ENCODE data around the gene KIR3DL2.
"Not testable (repeated sequence)": the region's sequence is repeated elsewhere in the genome, so short reads cannot be mapped to it uniquely, and the experiment has no call there.

The KIR3DL2 gene

DNA sequence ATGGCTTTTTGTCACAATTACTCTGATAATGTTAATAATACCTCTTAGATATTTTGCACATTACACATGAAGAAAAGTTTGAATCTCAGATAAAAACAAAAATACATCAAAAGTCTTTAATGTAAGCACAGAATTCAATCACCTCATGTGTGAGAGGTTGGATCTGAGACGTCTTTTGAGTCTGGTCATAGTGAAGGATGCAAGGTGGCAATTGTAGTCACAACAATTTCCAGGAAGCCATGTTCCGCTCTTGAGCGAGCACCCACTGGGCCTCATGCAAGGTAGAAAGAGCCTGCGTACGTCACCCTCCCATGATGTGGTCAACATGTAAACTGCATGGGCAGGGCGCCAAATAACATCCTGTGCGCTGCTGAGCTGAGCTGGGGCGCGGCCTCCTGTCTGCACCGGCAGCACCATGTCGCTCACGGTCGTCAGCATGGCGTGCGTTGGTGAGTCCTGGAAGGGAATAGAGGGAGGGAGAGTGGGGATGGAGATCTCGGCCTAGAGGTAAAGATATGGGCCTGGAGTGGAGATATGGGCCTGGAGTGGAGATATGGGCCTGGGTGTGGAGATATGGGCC lies at the start of gene KIR3DL2:
KIR3DL2 (plus strand) TSS at position 383 of the 580 bp plus-strand sequence; CDS start at position 416, 33 bp downstream.
- peak; percentile 26 for DNase-seq

DNA sequence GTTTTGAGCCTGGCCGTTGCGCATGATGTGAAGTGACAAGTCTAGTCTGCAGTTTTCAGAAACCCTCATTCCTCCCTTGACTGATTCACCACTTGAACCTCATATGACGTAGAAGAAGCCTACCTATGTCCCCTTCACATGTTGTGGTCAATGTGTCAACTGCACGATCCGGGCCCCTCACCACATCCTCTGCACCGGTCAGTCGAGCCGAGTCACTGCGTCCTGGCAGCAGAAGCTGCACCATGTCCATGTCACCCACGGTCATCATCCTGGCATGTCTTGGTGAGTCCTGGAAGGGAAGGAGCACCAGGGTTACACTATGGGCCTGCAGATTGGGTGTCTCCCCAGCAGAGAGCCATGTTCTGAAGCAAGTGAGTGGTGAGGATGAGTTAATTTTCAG lies 46.8 kb upstream of the KIR3DL2 start, which contains the start of gene KIR2DL4:
KIR2DL4 (plus strand) TSS at position 201 of the 400 bp plus-strand sequence; CDS start at position 243, 42 bp downstream.
- DNase-seq, result peak; percentile 41

DNA sequence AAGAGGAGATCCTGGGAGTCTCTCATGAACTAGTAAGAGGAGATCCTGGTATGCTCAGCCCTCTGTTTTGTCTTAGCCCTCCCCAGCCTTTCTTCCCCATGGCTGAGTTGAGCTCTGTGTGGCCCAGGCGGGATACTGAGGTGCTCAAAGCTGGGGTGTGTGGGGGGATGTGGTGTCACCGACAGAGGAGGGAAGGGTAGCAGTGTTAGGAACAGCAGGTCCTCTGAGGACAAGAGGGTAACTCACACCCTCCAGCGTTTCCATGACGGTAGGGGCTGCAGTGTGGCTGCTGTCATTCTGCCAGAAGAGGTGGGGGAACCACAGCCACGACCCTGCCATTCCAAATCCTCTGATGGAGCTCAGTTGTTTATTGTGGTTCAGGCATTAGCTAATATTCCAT lies 46.1 kb upstream of the KIR3DL2 start:
- no peak for DNase-seq

DNA sequence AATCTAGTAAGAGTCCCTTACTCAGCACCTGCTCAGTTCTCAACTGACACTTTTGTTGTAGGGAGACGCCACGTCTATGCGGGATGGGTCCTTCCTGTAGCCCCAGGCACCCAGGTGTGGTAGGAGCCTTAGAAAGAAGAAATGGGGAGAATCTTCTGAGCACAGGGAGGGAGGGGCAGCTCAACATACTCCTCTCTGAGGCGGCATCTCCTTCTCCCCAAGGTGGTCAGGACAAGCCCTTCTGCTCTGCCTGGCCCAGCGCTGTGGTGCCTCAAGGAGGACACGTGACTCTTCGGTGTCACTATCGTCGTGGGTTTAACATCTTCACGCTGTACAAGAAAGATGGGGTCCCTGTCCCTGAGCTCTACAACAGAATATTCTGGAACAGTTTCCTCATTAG lies 45.7 kb upstream of the KIR3DL2 start:
- DNase-seq, result no peak

DNA sequence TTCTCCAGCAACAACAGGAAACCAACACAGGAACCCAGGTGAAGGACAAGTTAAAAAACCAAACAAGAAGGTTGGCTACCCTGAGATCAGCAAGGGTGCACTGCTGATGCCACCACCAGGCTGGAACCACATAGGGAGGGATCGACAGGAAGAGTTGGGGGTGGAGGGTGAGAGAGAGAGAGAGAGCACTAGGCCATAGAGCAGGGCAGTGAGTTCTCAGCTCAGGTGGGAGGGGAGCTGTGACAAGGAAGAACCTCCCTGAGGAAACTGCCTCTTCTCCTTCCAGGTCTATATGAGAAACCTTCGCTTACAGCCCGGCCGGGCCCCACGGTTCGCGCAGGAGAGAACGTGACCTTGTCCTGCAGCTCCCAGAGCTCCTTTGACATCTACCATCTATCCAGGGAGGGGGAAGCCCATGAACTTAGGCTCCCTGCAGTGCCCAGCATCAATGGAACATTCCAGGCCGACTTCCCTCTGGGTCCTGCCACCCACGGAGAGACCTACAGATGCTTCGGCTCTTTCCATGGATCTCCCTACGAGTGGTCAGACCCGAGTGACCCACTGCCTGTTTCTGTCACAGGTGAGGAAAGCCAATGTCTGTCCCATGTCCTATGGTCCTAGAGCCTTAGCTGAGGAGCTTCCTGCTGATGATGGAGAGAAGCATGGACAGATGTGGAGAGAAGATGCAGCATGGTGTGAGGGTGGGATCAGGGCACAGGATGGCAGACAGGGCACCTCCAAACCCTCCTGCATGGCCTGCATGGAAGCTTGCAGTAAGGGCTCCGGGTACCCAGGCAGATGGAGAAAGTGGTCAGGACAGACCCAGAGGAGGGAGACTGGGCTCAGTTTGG lies 44.4 kb upstream of the KIR3DL2 start:
- DNase-seq, result no peak

DNA sequence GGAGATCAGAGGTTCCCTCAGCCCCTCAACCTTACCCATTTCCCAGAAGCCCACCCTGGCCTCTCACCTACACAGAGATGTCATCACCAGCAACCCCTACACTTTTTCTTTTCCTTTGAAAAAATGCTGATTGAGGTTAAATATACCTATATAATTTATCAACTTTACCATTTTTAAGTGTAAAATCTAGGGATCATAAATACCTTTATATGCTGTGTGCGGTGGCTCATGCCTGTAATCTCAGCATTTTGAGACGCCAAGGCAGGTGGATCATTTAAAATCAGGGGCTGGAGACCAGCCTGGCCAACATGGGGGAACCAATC lies 43.8 kb upstream of the KIR3DL2 start:
- DNase-seq, result no peak

DNA sequence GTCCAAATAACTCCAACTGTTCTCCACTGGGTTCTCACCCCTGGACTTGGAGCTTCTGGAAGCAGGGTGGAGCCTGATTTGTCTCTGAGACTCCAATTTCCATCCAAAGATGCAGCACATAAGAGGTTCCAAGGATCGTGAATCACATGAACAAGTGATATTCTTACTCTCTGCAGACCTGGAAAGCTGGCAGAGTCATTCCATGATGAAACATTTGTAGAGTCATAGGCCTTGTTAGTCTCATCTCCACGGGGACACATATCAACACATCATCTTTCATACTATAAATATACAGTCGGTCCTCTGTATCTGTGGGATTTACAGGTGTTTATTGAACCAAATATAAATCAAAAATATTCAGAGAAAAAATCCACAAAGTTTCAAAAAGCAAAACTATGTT lies 35.7 kb upstream of the KIR3DL2 start:
- DNase-seq, result not testable (repeated sequence)

DNA sequence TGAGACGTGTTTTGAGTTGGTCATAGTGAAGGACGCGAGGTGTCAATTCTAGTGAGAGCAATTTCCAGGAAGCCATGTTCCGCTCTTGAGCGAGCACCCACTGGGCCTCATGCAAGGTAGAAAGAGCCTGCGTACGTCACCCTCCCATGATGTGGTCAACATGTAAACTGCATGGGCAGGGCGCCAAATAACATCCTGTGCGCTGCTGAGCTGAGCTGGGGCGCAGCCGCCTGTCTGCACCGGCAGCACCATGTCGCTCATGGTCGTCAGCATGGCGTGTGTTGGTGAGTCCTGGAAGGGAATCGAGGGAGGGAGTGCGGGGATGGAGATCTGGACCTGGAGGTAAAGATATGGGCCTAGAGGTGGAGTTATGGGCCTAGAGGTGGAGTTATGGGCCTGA lies 34.0 kb upstream of the KIR3DL2 start, which contains the start of gene KIR3DL1:
KIR3DL1 (plus strand) TSS at position 218 of the 400 bp plus-strand sequence.
- not testable (repeated sequence) for DNase-seq

DNA sequence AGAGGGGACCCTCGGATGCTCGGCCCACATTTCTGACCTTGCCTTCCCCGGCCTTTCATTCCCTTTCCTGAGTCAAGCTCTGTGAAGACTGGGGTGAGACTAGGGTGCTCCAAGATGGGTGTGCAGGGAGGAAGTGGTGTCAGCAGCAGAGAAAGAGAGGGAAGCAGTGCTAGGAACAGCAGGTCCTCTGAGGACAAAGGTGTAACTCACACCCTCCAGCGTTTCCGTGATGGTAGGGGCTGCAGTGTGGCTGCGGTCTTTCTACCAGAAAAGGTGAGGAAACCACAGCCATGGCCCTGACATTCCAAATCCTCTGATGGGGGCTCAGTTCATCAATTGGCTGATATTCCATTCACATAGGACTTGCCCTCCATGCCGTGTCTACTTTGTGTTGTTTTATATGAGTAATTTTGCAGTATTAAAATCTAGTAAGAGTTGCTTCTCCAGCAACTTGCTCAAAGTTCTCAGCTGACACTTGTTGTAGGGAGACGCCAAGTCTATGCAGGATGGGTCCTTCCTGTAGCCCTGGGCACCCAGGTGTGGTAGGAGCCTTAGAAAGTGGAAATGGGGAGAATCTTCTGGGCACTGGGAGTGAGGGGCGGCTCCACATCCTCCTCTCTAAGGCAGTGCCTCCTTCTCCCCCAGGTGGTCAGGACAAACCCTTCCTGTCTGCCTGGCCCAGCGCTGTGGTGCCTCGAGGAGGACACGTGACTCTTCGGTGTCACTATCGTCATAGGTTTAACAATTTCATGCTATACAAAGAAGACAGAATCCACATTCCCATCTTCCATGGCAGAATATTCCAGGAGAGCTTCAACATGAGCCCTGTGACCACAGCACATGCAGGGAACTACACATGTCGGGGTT lies 32.3 kb upstream of the KIR3DL2 start:
- no peak for DNase-seq

DNA sequence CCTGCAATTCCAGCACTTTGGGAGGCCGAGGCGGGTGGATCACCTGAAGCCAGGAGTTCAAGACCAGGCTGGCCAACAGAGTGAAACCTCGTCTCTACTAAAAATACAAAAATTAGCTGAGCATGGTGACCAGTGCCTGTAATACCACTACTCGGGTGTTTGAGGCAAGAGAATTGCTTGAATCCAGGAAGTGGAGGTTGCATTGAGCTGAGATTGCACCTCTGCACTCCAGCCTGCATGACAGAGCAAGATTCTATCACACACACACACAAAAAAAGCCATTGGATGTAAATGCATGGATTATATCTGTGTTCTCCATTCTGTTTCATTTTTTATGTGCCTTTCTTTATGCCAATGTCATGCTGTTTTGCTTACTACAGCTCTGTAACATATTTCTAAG lies 25.8 kb upstream of the KIR3DL2 start:
- DNase-seq, result not testable (repeated sequence)

DNA sequence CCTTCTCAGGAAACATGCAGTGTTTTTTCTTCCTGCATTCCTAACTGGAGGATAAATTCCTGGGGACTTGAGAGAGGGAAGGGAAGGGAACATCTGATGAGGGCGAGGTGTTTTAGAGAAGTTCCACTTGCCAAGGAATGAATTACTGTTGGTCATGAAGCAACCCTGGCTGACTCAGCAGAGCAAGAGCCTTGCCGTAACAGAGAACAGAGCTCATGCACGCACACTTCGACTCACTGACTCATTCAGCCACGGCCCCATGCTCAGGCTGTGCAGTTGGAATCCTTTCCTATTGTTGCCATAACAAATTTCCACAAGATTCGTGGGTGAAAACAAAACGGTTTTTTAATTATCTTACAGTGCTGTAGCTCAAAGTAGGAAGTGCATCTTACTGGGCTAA lies 24.9 kb upstream of the KIR3DL2 start:
- DNase-seq, result peak; percentile 71

DNA sequence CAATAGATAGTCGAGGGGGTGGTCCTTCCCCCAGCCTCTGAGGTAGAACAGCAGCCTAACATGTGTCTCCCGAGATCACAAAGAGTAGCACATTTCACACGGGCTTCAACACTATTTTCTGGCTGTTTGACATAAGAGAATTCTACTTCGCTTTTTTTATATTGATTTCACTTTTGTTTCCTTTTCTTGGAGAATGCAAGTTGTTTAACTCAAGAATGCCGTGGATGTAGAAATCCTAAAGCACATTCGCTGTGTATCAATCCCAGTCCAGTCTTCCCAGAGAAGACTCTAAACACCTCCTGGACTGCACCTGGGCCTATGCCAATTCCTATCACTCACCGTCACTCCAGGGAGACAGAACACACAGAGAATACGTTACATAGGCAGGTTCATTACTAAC lies 22.2 kb upstream of the KIR3DL2 start:
- DNase-seq, result not testable (repeated sequence)

DNA sequence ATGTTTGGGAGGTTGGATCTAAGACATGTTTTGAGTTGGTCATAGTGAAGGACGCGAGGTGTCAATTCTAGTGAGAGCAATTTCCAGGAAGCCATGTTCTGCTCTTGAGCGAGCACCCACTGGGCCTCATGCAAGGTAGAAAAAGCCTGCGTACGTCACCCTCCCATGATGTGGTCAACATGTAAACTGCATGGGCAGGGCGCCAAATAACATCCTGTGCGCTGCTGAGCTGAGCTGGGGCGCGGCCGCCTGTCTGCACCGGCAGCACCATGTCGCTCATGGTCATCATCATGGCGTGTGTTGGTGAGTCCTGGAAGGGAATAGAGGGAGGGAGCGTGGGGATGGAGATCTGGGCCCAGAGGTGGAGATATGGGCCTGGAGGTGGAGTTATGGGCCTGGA lies 17.7 kb upstream of the KIR3DL2 start, which contains the start of gene KIR2DS4:
KIR2DS4 (plus strand) TSS at position 181 of the 400 bp plus-strand sequence.
- not testable (repeated sequence) for DNase-seq

DNA sequence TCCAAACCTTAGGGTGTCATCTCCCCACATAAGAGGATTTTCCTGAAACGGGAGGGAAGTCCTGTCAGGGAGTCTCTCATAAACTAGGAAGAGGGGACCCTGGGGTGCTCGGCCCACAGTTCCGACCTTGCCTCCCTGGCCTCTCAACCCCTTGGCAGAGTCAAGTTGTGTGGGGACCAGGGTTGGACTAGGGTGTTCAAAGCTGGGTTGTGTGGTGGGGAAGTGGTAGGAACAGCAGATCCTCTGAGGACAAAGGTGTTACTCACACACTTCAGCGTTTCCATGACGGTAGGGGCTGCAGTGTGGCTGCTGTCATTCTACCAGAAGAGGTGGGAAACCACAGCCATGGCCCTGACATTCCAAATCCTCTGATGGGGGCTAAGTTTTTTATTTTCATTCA lies 15.1 kb upstream of the KIR3DL2 start:
- not testable (repeated sequence) for DNase-seq

DNA sequence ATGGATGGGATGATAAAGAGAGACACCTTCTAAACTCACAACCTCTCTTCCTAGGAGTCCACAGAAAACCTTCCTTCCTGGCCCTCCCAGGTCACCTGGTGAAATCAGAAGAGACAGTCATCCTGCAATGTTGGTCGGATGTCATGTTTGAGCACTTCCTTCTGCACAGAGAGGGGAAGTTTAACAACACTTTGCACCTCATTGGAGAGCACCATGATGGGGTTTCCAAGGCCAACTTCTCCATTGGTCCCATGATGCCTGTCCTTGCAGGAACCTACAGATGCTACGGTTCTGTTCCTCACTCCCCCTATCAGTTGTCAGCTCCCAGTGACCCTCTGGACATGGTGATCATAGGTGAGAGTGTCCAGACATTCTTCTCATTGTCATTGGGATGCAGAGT lies 12.7 kb upstream of the KIR3DL2 start:
- DNase-seq, result not testable (repeated sequence)

DNA sequence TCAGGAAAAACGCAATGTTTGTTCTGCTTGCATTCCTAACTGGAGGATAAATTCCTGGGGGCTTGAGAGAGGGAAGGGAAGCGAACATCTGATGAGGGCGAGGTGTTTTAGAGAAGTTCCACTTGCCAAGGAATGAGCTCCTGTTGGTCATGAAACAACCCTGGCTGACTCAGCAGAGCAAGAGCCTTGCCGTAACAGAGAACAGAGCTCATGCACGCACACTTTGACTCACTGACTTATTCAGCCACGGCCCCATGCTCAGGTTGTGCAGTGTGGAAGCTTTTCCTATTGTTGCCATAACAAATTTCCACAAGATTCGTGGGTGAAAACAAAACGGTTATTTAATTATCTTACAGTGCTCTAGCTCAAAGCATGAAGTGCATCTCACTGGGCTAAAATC lies 7.1 kb upstream of the KIR3DL2 start:
- DNase-seq, result not testable (repeated sequence)

DNA sequence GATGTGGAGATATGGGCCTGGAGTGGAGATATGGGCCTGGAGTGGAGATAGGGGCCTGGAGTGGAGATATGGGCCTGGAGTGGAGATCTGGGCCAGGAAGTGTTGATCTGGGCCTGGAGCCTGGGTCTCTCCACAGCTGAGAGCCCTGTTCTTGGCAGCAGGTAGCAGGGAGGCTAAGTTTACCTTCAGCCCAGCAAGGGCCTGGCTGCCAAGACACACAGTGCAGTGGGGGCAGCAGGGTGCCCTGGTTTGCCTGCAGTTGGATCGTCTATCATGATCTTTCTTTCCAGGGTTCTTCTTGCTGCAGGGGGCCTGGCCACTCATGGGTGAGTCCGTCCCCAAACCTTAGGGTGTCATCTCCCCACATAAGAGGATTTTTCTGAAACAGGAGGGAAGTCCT lies 687 bp downstream of the KIR3DL2 start:
- DNase-seq, result no peak

DNA sequence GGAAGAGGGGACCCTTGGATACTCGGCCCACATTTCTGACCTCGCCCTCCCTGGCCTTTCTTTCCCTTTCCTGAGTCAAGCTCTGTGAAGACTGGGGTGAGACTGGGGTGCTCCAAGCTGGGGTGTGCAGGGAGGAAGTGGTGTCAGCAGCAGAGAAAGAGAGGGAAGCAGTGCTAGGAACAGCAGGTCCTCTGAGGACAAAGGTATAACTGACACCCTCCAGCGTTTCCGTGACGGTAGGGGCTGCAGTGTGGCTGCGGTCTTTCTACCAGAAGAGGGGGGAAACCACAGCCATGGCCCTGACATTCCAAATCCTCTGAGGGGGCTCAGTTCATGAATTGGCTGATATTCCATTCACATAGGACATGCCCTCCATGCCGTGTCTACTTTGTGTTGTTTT lies 1.1 kb downstream of the KIR3DL2 start:
- DNase-seq, result no peak

DNA sequence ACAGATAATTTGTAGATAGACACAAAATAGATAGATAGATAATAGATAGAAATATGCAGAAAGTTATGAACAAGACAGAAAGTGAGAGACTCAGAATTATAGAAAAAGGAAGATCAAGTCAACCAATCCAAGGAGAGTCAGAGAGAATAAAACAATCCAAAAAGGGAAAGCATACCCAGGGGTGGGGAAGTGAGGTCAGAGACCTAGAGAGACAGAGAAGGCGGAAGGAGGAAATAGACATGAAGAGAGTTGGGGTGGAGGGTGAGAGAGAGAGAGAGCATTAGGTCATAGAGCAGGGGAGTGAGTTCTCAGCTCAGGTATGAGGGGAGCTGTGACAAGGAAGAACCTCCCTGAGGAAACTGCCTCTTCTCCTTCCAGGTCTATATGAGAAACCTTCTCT lies 5.0 kb downstream of the KIR3DL2 start:
- DNase-seq, result not testable (repeated sequence)

DNA sequence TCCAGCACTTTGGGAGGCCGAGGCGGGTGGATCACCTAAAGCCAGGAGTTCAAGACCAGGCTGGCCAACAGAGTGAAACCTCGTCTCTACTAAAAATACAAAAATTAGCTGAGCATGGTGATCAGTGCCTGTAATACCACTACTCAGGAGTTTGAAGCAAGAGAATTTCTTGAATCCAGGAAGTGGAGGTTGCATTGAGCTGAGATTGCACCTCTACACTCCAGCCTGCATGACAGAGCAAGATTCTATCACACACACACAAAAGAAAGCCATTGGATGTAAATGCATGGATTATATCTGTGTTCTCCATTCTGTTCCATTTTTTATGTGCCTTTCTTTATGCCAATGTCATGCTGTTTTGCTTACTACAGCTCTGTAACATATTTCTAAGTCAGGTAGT lies 8.2 kb downstream of the KIR3DL2 start:
- DNase-seq, result not testable (repeated sequence)

DNA sequence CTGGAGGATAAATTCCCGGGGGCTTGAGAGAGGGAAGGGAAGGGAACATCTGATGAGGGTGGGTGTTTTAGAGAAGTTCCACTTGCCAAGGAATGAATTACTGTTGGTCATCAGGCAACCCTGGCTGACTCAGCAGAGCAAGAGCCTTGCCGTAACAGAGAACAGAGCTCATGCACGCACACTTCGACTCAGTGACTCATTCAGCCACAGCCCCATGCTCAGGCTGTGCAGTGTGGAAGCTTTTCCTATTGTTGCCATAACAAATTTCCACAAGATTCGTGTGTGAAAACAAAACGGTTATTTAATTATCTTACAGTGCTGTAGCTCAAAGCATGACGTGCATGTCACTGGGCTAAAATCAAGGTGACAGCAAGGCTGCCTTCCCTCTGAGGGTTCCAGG lies 9.2 kb downstream of the KIR3DL2 start:
- peak; percentile 62 for DNase-seq

DNA sequence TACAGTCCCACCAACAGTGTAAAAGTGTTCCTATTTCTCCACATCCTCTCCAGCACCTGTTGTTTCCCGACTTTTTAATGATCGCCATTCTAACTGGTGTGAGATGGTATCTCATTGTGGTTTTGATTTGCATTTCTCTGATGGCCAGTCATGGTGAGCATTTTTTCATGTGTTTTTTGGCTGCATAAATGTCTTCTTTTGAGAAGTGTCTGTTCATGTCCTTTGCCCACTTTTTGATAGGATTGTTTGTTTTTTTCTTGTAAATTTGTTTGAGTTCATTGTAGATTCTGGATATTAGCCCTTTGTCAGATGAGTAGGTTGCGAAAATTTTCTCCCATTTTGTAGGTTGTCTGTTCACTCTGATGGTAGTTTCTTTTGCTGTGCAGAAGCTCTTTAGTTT lies 13.2 kb downstream of the KIR3DL2 start:
- DNase-seq, result not testable (repeated sequence)

DNA sequence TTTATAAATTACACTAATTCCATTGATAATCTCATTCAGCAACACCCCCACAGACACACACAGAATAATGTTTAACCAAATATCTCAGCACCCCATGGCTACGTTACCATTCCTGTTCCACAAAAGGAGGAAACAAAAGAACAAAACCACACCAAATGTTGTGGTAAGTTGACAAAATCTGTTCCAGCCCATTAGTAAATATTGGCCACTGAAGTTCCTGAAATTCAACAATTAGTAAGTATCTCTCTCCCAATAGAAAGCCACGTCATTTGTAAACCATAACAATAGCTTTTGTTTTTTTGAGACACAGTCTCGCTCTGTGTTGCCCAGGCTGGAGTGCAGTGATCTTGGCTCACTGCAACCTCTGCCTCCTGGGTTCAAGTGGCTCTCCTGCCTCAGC lies 21.5 kb downstream of the KIR3DL2 start:
- no peak for DNase-seq
